Neural cell (in vitro differentiated cells): ENCODE measurements around the gene CDCA8. TPM values are rescaled to one million over a fixed set of nuclear protein-coding genes. Genes with fewer than 3 reads are reported as not detected.

Experiments used
- H2AFZ ChIP-seq: fragments of 200-600, 300-800 bp; sonication (generic), shearing (Covaris generic); 2 replicates; pipeline ENCODE4 v1.6.0; 2014; ENCODE audit warnings: low read depth, mild to moderate bottlenecking, antibody characterized with exemption, low read length, moderate library complexity
- H3F3A ChIP-seq: fragments of 200-600 bp; shearing (Covaris generic); 2 replicates; pipeline ENCODE4 v1.6.1; 2016; ENCODE audit warnings: mild to moderate bottlenecking, moderate library complexity, mixed read lengths, antibody characterized with exemption, low read length; ENCODE audit not compliant: insufficient read depth, poor library complexity, severe bottlenecking
- H3K27ac ChIP-seq: fragments of 200-600, 300-800 bp; sonication (generic), shearing (Covaris generic); 2 replicates; pipeline ENCODE4 v1.5.1; 2014; ENCODE audit warnings: mild to moderate bottlenecking, low read length, moderate library complexity
- H3K27me3 ChIP-seq: fragments of 300-800, 200-600 bp; sonication (generic), shearing (Covaris generic); 2 replicates; pipeline ENCODE4 v1.6.0; 2014; ENCODE audit warnings: mild to moderate bottlenecking, low read depth, low read length, moderate library complexity; ENCODE audit not compliant: insufficient read depth
- H3K36me3 ChIP-seq: fragments of 300-800, 200-600 bp; sonication (generic), shearing (Covaris generic); 2 replicates; pipeline ENCODE4 v1.5.1; 2014; ENCODE audit warnings: mild to moderate bottlenecking, antibody characterized with exemption, low read length, moderate library complexity; ENCODE audit not compliant: insufficient read depth
- H3K4me2 ChIP-seq: fragments of 300-800, 200-600 bp; sonication (generic), shearing (Covaris generic); 2 replicates; pipeline ENCODE4 v1.6.0; 2014; ENCODE audit warnings: mild to moderate bottlenecking, low read length
- H3K4me3 ChIP-seq: fragments of 300-800, 200-600 bp; sonication (generic), shearing (Covaris generic); 2 replicates; pipeline ENCODE4 v1.5.1; 2014; ENCODE audit warnings: mild to moderate bottlenecking, low read length, moderate library complexity
- H3K79me2 ChIP-seq: fragments of 200-600 bp; shearing (Covaris generic); replicated peaks from 2 replicates; pipeline ENCODE4 v1.6.0; 2014; ENCODE audit warnings: mild to moderate bottlenecking, low read length, moderate library complexity; ENCODE audit not compliant: insufficient read depth
- H3K9ac ChIP-seq: fragments of 300-800, 200-600 bp; sonication (generic), shearing (Covaris generic); 2 replicates; pipeline ENCODE4 v1.6.1; 2016; ENCODE audit warnings: mild to moderate bottlenecking, low read length, mixed read lengths
- H3K9me2 ChIP-seq: fragments of 200-600 bp; shearing (Covaris generic); 2 replicates; pipeline ENCODE4 v1.6.1; 2016; ENCODE audit warnings: mild to moderate bottlenecking, low read length, mixed read lengths; ENCODE audit not compliant: insufficient read depth
- H3K9me3 ChIP-seq: fragments of 200-600, 300-800 bp; sonication (generic), shearing (Covaris generic); 2 replicates; pipeline ENCODE4 v1.6.1; 2016; ENCODE audit warnings: mild to moderate bottlenecking, mixed run types, low read length, moderate library complexity, mixed read lengths
- H4K20me1 ChIP-seq: fragments of 200-600 bp; shearing (Covaris generic); 2 replicates; pipeline ENCODE4 v1.6.1; 2016; ENCODE audit warnings: mild to moderate bottlenecking, mixed run types; ENCODE audit not compliant: insufficient read depth
- CTCF ChIP-seq: fragments of 450-650 bp; IDR thresholded peaks from 2 replicates; pipeline ENCODE4 v1.5.1; 2014; ENCODE audit warnings: antibody characterized with exemption, mild to moderate bottlenecking, moderate library complexity; ENCODE audit not compliant: poor library complexity, severe bottlenecking
- EP300 ChIP-seq: fragments of 450-650 bp; conservative IDR thresholded peaks from 2 replicates; pipeline ENCODE4 v1.6.1; 2014; ENCODE audit warnings: antibody characterized with exemption, mild to moderate bottlenecking, moderate library complexity; ENCODE audit not compliant: poor library complexity, severe bottlenecking
- EZH2 ChIP-seq: fragments of 200-600, 300-800 bp; shearing (Covaris generic), sonication (generic); IDR thresholded peaks from 2 replicates; pipeline ENCODE4 v1.6.1; 2014; ENCODE audit warnings: antibody characterized with exemption, low read length, borderline replicate concordance, mild to moderate bottlenecking; ENCODE audit not compliant: insufficient read depth, poor library complexity, severe bottlenecking
- MXI1 ChIP-seq: fragments of 450-650 bp; conservative IDR thresholded peaks from 2 replicates; pipeline ENCODE4 v1.6.1; 2014; ENCODE audit warnings: antibody characterized with exemption, mild to moderate bottlenecking; ENCODE audit not compliant: poor library complexity, severe bottlenecking
- POLR2AphosphoS5 ChIP-seq: IDR thresholded peaks from 2 replicates; pipeline ENCODE4 v1.6.1; 2012
- RAD21 ChIP-seq: fragments of 450-650 bp; conservative IDR thresholded peaks from 2 replicates; pipeline ENCODE4 v1.6.1; 2014; ENCODE audit warnings: antibody characterized with exemption, mild to moderate bottlenecking, moderate library complexity
- REST ChIP-seq: IDR thresholded peaks from 2 replicates; pipeline ENCODE4 v1.6.1; 2012; ENCODE audit warnings: borderline replicate concordance
- SMC3 ChIP-seq: fragments of 450-650 bp; conservative IDR thresholded peaks from 2 replicates; pipeline ENCODE4 v1.6.1; 2014; ENCODE audit warnings: antibody characterized with exemption, mild to moderate bottlenecking, moderate library complexity; ENCODE audit not compliant: poor library complexity
- TAF1 ChIP-seq: IDR thresholded peaks from 2 replicates; pipeline ENCODE4 v1.6.1; 2012; ENCODE audit warnings: low read depth
- polyA plus RNA-seq: library from polyadenylated mRNA; depleted of rRNA; stranded (reverse); fragments of >200 nt; gene quantifications from 2 replicates; pipeline ENCODE4 v1.2.3, GENCODE V29; 2014

The CDCA8 gene
- polyA plus RNA-seq, 1 donor from 2014 or later = 0.72 TPM

GRCh38 chr1:37718181-37718900 is 26.0 kb downstream of the CDCA8 start:
- H3K36me3 ChIP-seq = no peaks in the 10 kb centered on the region
- no peak overlapping the region for H3K27ac ChIP-seq
- TF ChIP-seq SMC3 (no peak), RAD21 (no peak), MXI1 (no peak), REST (no peak), EZH2 (no peak), CTCF (no peak), EP300 (no peak), POLR2AphosphoS5 (no peak), TAF1 (no peak)

GRCh38 chr1:37718901-37719571 is 26.7 kb downstream of the CDCA8 start:
- Histone ChIP-seq H3K4me3 (no peak overlapping the region), H3K27ac (no peak overlapping the region), H2AFZ (no peak overlapping the region), H3K27me3 (no peaks in the 10 kb centered on the region), H3F3A (no peaks in the 10 kb centered on the region), H3K9ac (no peak overlapping the region), H3K9me3 (no peaks in the 10 kb centered on the region), H3K36me3 (no peaks in the 10 kb centered on the region), H3K4me2 (no peak overlapping the region), H4K20me1 (no peaks in the 10 kb centered on the region), H3K9me2 (no peaks in the 10 kb centered on the region), H3K79me2 (no peaks in the 10 kb centered on the region)
- TF ChIP-seq SMC3 = no peak
- TF ChIP-seq EZH2 = no peak
- TF ChIP-seq MXI1 = no peak
- no peak for TF ChIP-seq TAF1
- no peak for TF ChIP-seq REST
- no peak for TF ChIP-seq RAD21
- no peak for TF ChIP-seq CTCF
- TF ChIP-seq EP300 = no peak
- no peak for TF ChIP-seq POLR2AphosphoS5

More at GRCh38 chr1:37718181-37718900, 26.0 kb downstream of the CDCA8 start:
- no peak overlapping the region for H3K4me2 ChIP-seq
- H4K20me1 ChIP-seq = no peaks in the 10 kb centered on the region
- no peak overlapping the region for H3K9ac ChIP-seq
- no peaks in the 10 kb centered on the region for H3K9me3 ChIP-seq
- H3K9me2 ChIP-seq = no peaks in the 10 kb centered on the region
- no peaks in the 10 kb centered on the region for H3K27me3 ChIP-seq
- no peaks in the 10 kb centered on the region for H3K79me2 ChIP-seq
- no peak overlapping the region for H2AFZ ChIP-seq
- no peaks in the 10 kb centered on the region for H3F3A ChIP-seq
- no peak overlapping the region for H3K4me3 ChIP-seq
